Fibroblast of lung (primary cell): ENCODE measurements around the gene OPA1. TPM values are rescaled to one million over a fixed set of nuclear protein-coding genes. Genes with fewer than 3 reads are reported as not detected.

Experiments used
- DNase-seq, 2 donors: peaks; one replicate each; pipeline versions ENCODE4 v3.0.0 to v3.0.0-alpha.2; 2010; ENCODE audit warnings: low read depth in 2 of 2
- H2AFZ ChIP-seq: 2 replicates; pipeline ENCODE4 v1.5.1; 2012; ENCODE audit warnings: low read length, control low read depth, inconsistent platforms
- H3K27ac ChIP-seq: 2 replicates; pipeline ENCODE4 v1.5.1; 2011; ENCODE audit warnings: low read length, control low read depth; ENCODE audit not compliant: insufficient read depth
- H3K27me3 ChIP-seq: 2 replicates; pipeline ENCODE4 v1.5.1; 2011; ENCODE audit warnings: mild to moderate bottlenecking, low read length; ENCODE audit not compliant: control insufficient read depth, insufficient read depth
- H3K36me3 ChIP-seq: 2 replicates; pipeline ENCODE4 v1.5.1; 2011; ENCODE audit warnings: low read length; ENCODE audit not compliant: control insufficient read depth, insufficient read depth
- H3K4me1 ChIP-seq: 2 replicates; pipeline ENCODE4 v1.5.1; 2011; ENCODE audit warnings: low read length; ENCODE audit not compliant: control insufficient read depth, insufficient read depth; ENCODE audit errors: extremely low read depth
- H3K4me2 ChIP-seq: 2 replicates; pipeline ENCODE4 v1.5.1; 2011; ENCODE audit warnings: low read length, control low read depth; ENCODE audit not compliant: insufficient read depth; ENCODE audit errors: extremely low read depth
- H3K4me3 ChIP-seq, 4 experiments: fragments of 200-600 bp in 1 of 4; sonication (generic) in 1 of 4; replicated peaks in 1 of 4; 2 replicates each; pipeline ENCODE4 v1.5.1; 2011 to 2016; ENCODE audit warnings: low read length in 4 of 4, low read depth in 3 of 4, mild to moderate bottlenecking in 3 of 4, control low read depth in 2 of 4, inconsistent platforms in 1 of 4, mixed read lengths in 1 of 4; ENCODE audit not compliant: insufficient read depth in 1 of 4; ENCODE audit errors: control extremely low read depth in 1 of 4
- H3K79me2 ChIP-seq: 2 replicates; pipeline ENCODE4 v1.5.1; 2012; ENCODE audit warnings: mild to moderate bottlenecking, low read length, inconsistent platforms; ENCODE audit not compliant: control insufficient read depth, insufficient read depth
- H3K9ac ChIP-seq: 2 replicates; pipeline ENCODE4 v1.5.1; 2011; ENCODE audit warnings: mild to moderate bottlenecking, low read length, control low read depth; ENCODE audit not compliant: insufficient read depth
- H3K9me3 ChIP-seq: 2 replicates; pipeline ENCODE4 v1.5.1; 2012; ENCODE audit warnings: low read depth, low read length; ENCODE audit not compliant: control insufficient read depth, insufficient read depth
- H4K20me1 ChIP-seq: 2 replicates; pipeline ENCODE4 v1.5.1; 2011; ENCODE audit warnings: low read length; ENCODE audit not compliant: control insufficient read depth, insufficient read depth; ENCODE audit errors: extremely low read depth
- EZH2 ChIP-seq: IDR thresholded peaks from 2 replicates; pipeline ENCODE4 v1.5.1; 2012; ENCODE audit warnings: low read length, control low read depth, mild to moderate bottlenecking; ENCODE audit errors: missing control alignments
- polyA minus RNA-seq: library from RNA; depleted of rRNA, polyadenylated mRNA; stranded (reverse); fragments of >200 nt; gene quantifications from 2 replicates; pipeline ENCODE4 v1.2.3, GENCODE V29; 2011; ENCODE audit warnings: low replicate concordance
- polyA plus RNA-seq, 2 donors: library from polyadenylated mRNA; depleted of rRNA in 1 of 2; stranded (reverse) in 1 of 2; unstranded in 1 of 2; fragments of >200 nt; gene quantifications; 2 replicates each; pipeline ENCODE4 v1.2.1, GENCODE V29; 2011 to 2012; ENCODE audit warnings: missing spikeins in 1 of 2
- total RNA-seq: library from RNA; depleted of rRNA; stranded (reverse); fragments of >200 nt; gene quantifications from 2 replicates; pipeline ENCODE4 v1.2.1, GENCODE V29; 2014
- TF ChIP-seq, protein P1 (sequence below), 2 donors: IDR thresholded peaks in 1 of 2; conservative IDR thresholded peaks in 1 of 2; 1 replicate in 1 of 2; 2 replicates in 1 of 2; pipeline ENCODE4 v1.5.1; 2011 to 2012; ENCODE audit warnings: low read length in 2 of 2, control low read depth in 1 of 2, inconsistent platforms in 1 of 2, low read depth in 1 of 2, mild to moderate bottlenecking in 1 of 2

Gene OPA1, protein sequence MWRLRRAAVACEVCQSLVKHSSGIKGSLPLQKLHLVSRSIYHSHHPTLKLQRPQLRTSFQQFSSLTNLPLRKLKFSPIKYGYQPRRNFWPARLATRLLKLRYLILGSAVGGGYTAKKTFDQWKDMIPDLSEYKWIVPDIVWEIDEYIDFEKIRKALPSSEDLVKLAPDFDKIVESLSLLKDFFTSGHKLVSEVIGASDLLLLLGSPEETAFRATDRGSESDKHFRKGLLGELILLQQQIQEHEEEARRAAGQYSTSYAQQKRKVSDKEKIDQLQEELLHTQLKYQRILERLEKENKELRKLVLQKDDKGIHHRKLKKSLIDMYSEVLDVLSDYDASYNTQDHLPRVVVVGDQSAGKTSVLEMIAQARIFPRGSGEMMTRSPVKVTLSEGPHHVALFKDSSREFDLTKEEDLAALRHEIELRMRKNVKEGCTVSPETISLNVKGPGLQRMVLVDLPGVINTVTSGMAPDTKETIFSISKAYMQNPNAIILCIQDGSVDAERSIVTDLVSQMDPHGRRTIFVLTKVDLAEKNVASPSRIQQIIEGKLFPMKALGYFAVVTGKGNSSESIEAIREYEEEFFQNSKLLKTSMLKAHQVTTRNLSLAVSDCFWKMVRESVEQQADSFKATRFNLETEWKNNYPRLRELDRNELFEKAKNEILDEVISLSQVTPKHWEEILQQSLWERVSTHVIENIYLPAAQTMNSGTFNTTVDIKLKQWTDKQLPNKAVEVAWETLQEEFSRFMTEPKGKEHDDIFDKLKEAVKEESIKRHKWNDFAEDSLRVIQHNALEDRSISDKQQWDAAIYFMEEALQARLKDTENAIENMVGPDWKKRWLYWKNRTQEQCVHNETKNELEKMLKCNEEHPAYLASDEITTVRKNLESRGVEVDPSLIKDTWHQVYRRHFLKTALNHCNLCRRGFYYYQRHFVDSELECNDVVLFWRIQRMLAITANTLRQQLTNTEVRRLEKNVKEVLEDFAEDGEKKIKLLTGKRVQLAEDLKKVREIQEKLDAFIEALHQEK
- total RNA-seq (53.2 and 63.9 TPM in 2 replicates), polyA plus RNA-seq (33.2 and 40.6 TPM in 2 replicates), polyA minus RNA-seq (23.4 and 23.9 TPM in 2 replicates)
- 32.3 and 35.0 TPM in 2 replicates for polyA plus RNA-seq (2012)

DNA sequence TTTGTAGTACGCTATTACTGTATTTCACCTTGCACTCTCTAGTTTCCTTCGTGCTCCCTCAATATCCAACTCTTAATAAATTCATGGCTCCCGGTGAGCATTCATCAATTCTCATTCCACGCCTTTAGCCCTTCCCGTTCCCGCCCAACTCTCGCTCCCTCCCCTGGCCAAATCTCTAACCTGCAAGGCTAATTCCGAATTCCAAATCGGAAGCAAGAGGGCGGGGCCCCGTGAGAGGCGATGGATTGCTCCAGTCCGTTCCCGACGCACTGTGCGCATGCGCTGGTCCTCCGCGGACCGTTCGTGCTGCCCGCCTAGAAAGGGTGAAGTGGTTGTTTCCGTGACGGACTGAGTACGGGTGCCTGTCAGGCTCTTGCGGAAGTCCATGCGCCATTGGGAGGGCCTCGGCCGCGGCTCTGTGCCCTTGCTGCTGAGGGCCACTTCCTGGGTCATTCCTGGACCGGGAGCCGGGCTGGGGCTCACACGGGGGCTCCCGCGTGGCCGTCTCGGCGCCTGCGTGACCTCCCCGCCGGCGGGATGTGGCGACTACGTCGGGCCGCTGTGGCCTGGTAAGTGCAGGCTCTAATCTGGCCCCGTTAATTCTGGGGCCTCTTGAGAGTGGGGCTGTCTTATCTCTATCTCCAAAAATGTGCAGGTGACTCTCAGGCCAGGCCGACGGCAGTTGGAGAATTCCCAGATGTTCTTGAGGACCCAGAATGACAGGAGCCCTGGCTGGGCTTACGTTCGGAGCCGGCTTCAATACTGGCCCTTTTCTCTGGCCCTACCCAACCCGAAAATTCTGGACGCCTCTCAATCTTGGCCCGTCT is at the start of gene OPA1:
Gene OPA1, plus strand, starts transcription at position 368 of the 827 bp plus-strand sequence. Its CDS starts 170 bp downstream, at position 538.
- peak within 1 kb of the TSS; percentile 55 for H3K4me2 ChIP-seq
- no peaks in the 10 kb centered on the region for H4K20me1 ChIP-seq
- H3K36me3 ChIP-seq, result no peaks in the 10 kb centered on the region
- peak within 1 kb of the TSS; percentile 64 to 94 (median 72) for H3K4me3 ChIP-seq
- TF ChIP-seq, protein P1, sequence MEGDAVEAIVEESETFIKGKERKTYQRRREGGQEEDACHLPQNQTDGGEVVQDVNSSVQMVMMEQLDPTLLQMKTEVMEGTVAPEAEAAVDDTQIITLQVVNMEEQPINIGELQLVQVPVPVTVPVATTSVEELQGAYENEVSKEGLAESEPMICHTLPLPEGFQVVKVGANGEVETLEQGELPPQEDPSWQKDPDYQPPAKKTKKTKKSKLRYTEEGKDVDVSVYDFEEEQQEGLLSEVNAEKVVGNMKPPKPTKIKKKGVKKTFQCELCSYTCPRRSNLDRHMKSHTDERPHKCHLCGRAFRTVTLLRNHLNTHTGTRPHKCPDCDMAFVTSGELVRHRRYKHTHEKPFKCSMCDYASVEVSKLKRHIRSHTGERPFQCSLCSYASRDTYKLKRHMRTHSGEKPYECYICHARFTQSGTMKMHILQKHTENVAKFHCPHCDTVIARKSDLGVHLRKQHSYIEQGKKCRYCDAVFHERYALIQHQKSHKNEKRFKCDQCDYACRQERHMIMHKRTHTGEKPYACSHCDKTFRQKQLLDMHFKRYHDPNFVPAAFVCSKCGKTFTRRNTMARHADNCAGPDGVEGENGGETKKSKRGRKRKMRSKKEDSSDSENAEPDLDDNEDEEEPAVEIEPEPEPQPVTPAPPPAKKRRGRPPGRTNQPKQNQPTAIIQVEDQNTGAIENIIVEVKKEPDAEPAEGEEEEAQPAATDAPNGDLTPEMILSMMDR (conservative IDR thresholded peaks at IDR 0.05 in 1 of 2, IDR thresholded peaks at IDR 0.05 in 1 of 2; ENCODE audit: low read depth in 1 of 2, low read length in 2 of 2), result peak; percentile 18 to 27
- TF ChIP-seq EZH2, result no peak
- H3K4me1 ChIP-seq, result no peaks in the 10 kb centered on the region
- peak; percentile 99 for DNase-seq
- H3K27ac ChIP-seq, result peak within 1 kb of the TSS; percentile 88
- no peaks in the 10 kb centered on the region for H3K9me3 ChIP-seq
- peak within 1 kb of the TSS; percentile 82 for H2AFZ ChIP-seq
- peaks cover 44% of the 10 kb centered on the region for H3K79me2 ChIP-seq
- H3K9ac ChIP-seq, result peak within 1 kb of the TSS; percentile 84
- no peaks in the 10 kb centered on the region for H3K27me3 ChIP-seq

DNA sequence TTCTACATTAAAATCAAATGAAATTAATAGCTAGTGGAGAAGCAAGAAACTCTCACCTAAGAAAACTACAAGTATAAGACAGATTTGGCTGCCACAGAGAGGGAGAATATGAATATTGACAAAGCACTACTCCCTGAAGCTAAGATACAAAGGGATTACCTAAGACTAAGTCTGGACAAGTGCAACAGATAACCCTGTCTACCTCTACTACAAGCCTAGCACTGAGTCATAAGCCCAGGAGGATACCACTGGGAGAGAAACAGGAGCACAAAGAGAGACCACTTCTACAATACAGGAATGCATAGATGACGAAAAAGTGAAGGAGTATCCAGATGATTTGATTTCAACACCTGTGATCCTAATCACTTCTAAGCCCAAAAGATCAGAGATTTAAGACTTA is 48.7 kb upstream of the OPA1 start:
- H3K27ac ChIP-seq, result no peak overlapping the region
- H4K20me1 ChIP-seq, result no peaks in the 10 kb centered on the region
- no peak overlapping the region for H3K4me2 ChIP-seq
- H3K4me1 ChIP-seq, result no peaks in the 10 kb centered on the region
- H3K9me3 ChIP-seq, result no peaks in the 10 kb centered on the region
- H3K27me3 ChIP-seq, result no peaks in the 10 kb centered on the region
- H3K36me3 ChIP-seq, result no peaks in the 10 kb centered on the region
- TF ChIP-seq EZH2, result no peak
- TF ChIP-seq, protein P1 (conservative IDR thresholded peaks at IDR 0.05 in 1 of 2, IDR thresholded peaks at IDR 0.05 in 1 of 2; ENCODE audit: low read depth in 1 of 2, low read length in 2 of 2), result no peak
- no peak overlapping the region for H3K4me3 ChIP-seq
- H3K79me2 ChIP-seq, result no peaks in the 10 kb centered on the region
- no peak overlapping the region for H3K9ac ChIP-seq
- no peak for DNase-seq
- no peak overlapping the region for H2AFZ ChIP-seq
